ENCODE measurements around the gene LSM14A.
"Not testable (repeated sequence)": the region's sequence is repeated elsewhere in the genome, so short reads cannot be mapped to it uniquely, and the experiment has no call there.

LSM14A gene

GRCh38 chr19:34171877-34172660 is at the start of gene LSM14A:
Gene LSM14A, plus strand, starts transcription at chr19:34172504. Its CDS starts 139 bp downstream, at chr19:34172643.
- peak; percentile 34 for DNase-seq (ENCODE audit: low read depth)

GRCh38 chr19:34124828-34125227 is 47.5 kb upstream of the LSM14A start:
- no peak for DNase-seq (ENCODE audit: low read depth)

- DNase-seq (ENCODE audit: low read depth), result no peak
These were observed 45.3 kb upstream of the LSM14A start for GRCh38 chr19:34126966-34127365.

- no peak for DNase-seq (ENCODE audit: low read depth)
These were observed 44.6 kb upstream of the LSM14A start for GRCh38 chr19:34127684-34128189.

GRCh38 chr19:34128558-34129250 is 43.6 kb upstream of the LSM14A start:
- peak; percentile 36 for DNase-seq (ENCODE audit: low read depth)

- DNase-seq (ENCODE audit: low read depth), result no peak
These were observed 41.2 kb upstream of the LSM14A start for GRCh38 chr19:34131100-34131499.

- DNase-seq (ENCODE audit: low read depth), result not testable (repeated sequence)
These were observed 40.2 kb upstream of the LSM14A start for GRCh38 chr19:34132145-34132544.

GRCh38 chr19:34132706-34133105 is 39.6 kb upstream of the LSM14A start:
- not testable (repeated sequence) for DNase-seq (ENCODE audit: low read depth)

- DNase-seq (ENCODE audit: low read depth), result no peak
These were observed 37.9 kb upstream of the LSM14A start for GRCh38 chr19:34134190-34135053.

- DNase-seq (ENCODE audit: low read depth), result no peak
These were observed 37.1 kb upstream of the LSM14A start for GRCh38 chr19:34135054-34135800.

GRCh38 chr19:34135821-34136611 is 36.3 kb upstream of the LSM14A start:
- DNase-seq (ENCODE audit: low read depth), result no peak

GRCh38 chr19:34141025-34141424 is 31.3 kb upstream of the LSM14A start:
- DNase-seq (ENCODE audit: low read depth), result no peak

- no peak for DNase-seq (ENCODE audit: low read depth)
These were observed 29.9 kb upstream of the LSM14A start for GRCh38 chr19:34142440-34142839.

GRCh38 chr19:34145741-34146202 is 26.5 kb upstream of the LSM14A start:
- DNase-seq (ENCODE audit: low read depth), result no peak

- DNase-seq (ENCODE audit: low read depth), result no peak
These were observed 23.6 kb upstream of the LSM14A start for GRCh38 chr19:34148658-34149185.

- no peak for DNase-seq (ENCODE audit: low read depth)
These were observed 22.4 kb upstream of the LSM14A start for GRCh38 chr19:34149873-34150272.

GRCh38 chr19:34150558-34150957 is 21.7 kb upstream of the LSM14A start:
- DNase-seq (ENCODE audit: low read depth), result no peak

GRCh38 chr19:34151439-34151838 is 20.9 kb upstream of the LSM14A start:
- no peak for DNase-seq (ENCODE audit: low read depth)

GRCh38 chr19:34154401-34154800 is 17.9 kb upstream of the LSM14A start:
- DNase-seq (ENCODE audit: low read depth), result no peak

- DNase-seq (ENCODE audit: low read depth), result no peak
These were observed 16.6 kb upstream of the LSM14A start for GRCh38 chr19:34155686-34156085.

Measured in GM04503 (cell line).